ENCODE measurements around the gene AEN.

The AEN gene

DNA sequence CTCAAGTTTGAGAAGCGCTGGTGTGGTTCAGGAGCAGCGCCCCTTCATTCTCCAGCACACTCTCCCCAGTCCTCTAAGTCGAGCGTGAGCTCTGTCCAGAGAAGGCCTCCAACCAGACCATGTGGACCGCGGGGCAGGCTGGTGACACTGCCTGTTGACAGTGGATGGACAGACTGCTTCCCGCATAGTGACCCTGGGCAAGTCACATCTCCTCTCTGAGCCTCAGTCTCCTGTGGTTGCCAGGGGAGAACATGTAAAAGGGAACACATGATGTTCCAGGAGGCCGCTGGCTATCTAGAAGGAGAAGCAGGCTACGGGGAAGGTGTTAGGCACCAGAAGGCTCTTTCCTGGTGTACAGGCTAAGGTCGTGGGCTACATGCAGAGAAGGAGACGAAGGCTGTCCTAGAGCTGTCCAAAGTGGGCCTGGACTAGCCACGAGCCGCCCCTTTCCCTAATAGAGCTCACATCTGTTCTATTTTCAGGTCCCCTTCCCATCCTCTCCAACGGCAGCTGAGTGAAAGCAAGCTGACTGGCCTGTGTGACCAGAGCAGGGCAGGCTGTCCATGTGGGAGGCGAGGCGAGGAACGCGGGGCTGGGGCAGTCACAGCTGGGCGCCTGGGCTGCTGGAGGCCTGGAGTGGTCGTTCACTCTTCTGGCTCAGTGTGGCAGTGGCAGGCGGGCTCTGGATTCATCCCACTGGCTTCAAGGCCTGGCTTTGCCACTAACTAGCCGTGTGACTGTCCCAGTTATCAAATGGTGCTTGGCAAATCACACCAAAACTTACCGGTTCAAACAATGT is 28.8 kb downstream of the AEN start:
- no peak for DNase-seq (ENCODE audit: low read depth)
- TF ChIP-seq, protein P1, sequence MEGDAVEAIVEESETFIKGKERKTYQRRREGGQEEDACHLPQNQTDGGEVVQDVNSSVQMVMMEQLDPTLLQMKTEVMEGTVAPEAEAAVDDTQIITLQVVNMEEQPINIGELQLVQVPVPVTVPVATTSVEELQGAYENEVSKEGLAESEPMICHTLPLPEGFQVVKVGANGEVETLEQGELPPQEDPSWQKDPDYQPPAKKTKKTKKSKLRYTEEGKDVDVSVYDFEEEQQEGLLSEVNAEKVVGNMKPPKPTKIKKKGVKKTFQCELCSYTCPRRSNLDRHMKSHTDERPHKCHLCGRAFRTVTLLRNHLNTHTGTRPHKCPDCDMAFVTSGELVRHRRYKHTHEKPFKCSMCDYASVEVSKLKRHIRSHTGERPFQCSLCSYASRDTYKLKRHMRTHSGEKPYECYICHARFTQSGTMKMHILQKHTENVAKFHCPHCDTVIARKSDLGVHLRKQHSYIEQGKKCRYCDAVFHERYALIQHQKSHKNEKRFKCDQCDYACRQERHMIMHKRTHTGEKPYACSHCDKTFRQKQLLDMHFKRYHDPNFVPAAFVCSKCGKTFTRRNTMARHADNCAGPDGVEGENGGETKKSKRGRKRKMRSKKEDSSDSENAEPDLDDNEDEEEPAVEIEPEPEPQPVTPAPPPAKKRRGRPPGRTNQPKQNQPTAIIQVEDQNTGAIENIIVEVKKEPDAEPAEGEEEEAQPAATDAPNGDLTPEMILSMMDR (IDR thresholded peaks at IDR 0.05; ENCODE audit: insufficient read depth, low read depth, low read length, missing control alignments): no peak
- H3K4me3 ChIP-seq (ENCODE audit: low read length): no peak overlapping the region

DNA sequence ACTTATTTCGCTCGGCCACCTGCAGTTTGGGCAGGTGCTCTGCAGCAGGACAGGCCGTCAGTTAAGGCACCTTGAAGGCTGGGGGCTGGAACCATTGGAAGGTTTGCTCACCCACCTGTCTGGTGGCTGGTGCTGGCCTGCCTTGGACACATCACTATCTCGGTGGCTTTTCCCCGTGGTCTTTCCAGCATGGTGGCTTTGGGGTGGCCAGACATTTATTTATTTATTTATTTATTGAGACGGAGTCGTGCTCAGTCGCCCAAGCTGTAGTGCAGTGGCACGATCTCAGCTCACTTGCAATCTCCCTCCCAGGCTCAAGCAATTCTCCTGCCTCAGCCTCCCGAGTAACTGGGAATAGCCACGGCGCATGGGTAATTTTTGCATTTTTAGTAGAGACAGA is 29.4 kb downstream of the AEN start:
- no peak for DNase-seq (ENCODE audit: low read depth)
- TF ChIP-seq, protein P1 (IDR thresholded peaks at IDR 0.05; ENCODE audit: insufficient read depth, low read depth, low read length, missing control alignments): no peak

DNA sequence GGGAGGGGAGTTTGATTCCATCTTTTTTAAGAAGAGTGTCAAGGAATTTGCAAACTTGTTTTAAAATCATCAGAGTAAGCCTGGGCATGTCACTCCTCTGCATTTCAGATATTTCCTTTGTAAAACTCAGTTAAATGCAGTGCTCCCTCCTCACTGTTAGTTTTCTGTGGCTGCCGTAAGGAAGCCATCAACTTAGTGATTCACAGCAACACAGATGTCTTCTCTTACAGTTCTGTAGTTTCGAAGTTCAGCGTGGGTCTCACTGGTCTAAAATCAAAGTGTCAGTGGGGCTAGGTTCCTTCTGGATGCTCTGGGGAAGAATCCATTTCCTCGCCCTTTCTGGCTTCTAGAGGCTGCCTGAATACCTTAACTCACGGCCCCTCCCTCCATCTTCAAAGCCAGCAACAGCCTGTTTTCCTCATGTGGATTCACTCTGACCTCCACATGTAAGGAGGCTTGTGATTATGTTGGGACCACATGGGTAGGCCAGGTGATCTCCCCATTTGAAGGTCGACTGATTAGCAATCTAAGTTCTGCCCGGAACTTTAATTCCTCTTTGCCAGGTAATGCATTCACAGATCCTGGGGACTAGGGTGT is 30.1 kb downstream of the AEN start:
- TF ChIP-seq, protein P1 (IDR thresholded peaks at IDR 0.05; ENCODE audit: insufficient read depth, low read depth, low read length, missing control alignments): no peak
- no peak overlapping the region for H3K4me3 ChIP-seq (ENCODE audit: low read length)
- DNase-seq (ENCODE audit: low read depth): no peak

More for the DNA sequence above, 29.4 kb downstream of the AEN start:
- H3K4me3 ChIP-seq (ENCODE audit: low read length): no peak overlapping the region

DNA sequence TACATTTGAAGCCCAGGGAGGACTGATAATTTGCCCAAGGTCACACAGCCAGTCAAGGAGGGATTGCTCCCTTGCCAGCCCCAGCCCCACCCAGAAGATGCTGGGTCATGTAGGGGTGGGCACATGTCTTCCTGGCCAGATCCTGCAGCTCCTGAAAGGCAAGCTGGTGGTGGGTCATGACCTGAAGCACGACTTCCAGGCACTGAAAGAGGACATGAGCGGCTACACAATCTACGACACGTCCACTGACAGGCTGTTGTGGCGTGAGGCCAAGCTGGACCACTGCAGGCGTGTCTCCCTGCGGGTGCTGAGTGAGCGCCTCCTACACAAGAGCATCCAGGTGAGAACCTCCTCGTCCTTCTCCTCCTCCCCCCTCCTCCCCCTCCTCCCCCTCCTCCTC is 30.8 kb downstream of the AEN start:
- DNase-seq (ENCODE audit: low read depth): no peak
- no peak overlapping the region for H3K4me3 ChIP-seq (ENCODE audit: low read length)
- TF ChIP-seq, protein P1 (IDR thresholded peaks at IDR 0.05; ENCODE audit: insufficient read depth, low read depth, low read length, missing control alignments): no peak

DNA sequence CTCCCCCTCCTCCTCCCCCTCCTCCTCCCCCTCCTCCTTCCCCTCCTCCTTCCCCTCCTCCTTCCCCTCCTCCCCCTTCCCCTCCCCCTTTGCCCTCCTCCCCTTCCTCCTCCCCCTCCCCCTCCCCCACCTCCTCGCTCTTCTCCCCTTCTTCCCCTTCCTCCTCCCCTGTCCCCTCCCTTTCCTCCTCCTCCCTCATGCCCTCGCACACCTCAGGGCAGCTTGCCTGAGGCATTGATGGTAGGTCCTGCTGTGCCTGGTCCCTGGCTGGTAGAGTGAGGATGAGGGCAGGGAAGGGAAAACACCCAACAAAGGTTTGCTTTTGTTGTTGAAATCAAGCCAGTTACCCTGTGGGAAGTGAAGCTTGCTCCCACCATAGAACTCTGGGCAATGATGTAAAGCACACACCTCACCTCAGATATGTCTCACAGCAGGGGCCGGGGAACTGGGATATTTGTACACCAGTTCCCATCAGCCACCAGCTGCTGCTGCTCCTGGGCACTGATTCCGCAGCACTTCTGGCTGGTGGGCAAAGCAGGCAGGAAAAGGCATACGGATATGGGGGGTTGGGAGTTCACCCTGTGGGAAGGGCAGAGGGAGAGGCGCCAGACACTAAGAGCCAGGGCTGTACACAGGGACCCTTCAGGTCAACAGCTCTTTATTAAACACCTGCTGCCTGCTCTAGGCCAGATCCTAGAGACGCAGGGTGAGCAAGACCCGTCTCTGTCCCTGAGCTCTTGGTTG is 31.5 kb downstream of the AEN start:
- no peak for DNase-seq (ENCODE audit: low read depth)
- H3K4me3 ChIP-seq (ENCODE audit: low read length): no peak overlapping the region
- TF ChIP-seq, protein P1 (IDR thresholded peaks at IDR 0.05; ENCODE audit: insufficient read depth, low read depth, low read length, missing control alignments): no peak

DNA sequence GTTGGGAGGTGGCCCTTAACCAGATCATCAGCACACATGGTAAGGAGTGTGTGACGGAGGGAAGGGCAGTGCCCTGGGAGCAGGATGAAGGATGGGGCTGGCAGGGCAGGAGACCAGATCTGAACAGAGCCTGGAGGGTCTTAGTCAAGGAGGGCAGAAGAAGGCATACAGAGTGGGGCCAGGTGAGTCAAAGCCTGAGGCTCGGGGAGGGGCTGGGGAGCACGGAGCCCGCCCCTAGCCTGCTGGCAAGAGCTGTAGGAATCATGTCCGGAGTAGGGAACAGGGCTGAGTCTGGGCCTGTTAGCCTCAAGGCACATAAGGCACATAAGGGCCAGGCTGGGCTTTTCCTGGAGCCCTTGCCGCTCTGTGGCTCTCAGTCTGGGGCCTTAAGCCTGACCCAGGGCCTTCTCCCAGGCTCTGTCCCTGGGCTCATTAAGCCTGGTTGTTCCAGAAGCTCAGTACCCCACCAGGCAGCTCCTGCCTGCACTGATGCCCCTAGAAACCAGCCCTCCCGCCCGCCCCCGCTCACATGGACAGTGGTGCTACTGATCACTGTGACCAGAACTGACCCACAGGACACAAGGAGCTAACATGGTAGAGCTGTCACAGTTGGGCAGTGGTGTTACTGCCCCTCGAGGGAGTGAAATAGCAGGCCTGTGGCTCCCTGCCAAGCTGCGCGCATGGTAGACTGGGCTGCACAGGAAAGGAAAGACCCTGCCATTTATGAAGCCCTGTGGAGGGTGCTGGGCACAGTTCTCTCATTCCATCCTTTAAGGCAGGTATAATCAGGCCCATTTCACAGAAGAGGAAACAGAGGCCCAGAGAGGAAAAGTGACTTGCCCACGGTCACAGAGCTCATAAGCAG is 32.3 kb downstream of the AEN start:
- TF ChIP-seq, protein P1 (IDR thresholded peaks at IDR 0.05; ENCODE audit: insufficient read depth, low read depth, low read length, missing control alignments): no peak
- no peak overlapping the region for H3K4me3 ChIP-seq (ENCODE audit: low read length)
- peak; percentile 68 for DNase-seq (ENCODE audit: low read depth)

Measured in epithelial cell of esophagus (primary cell).